Calu3 (cell line): ENCODE data around the gene GPC1. TPM values are rescaled to one million over a fixed set of nuclear protein-coding genes. Genes with fewer than 3 reads are reported as not detected.
A peak's percentile ranks its signal among the peaks of the same experiment; 100 is the strongest.

Experiments used
- BruUV-seq: library from RNA; stranded (reverse); fragments of 400-500 nt; replicated peaks from 2 replicates; lab custom pipeline; 2021; lab: Mats Ljungman, UMichigan
- CTCF ChIA-PET: fragments of 300-600 bp; sonication (Branson Sonifier 250); formaldehyde crosslinking; loops from one replicate; lab custom pipeline; 2022; ENCODE audit warnings: antibody characterized with exemption; lab: Charles Lee
- DNase-seq: peaks from one replicate; pipeline ENCODE4 v3.0.0; 2022
- H3K27ac Mint-ChIP-seq: one replicate; pipeline ENCODE4 v1.8.0; 2022; ENCODE audit warnings: mixed read lengths; ENCODE audit not compliant: unreplicated experiment
- H3K27me3 Mint-ChIP-seq: one replicate; pipeline ENCODE4 v1.8.0; 2022; ENCODE audit warnings: mixed read lengths; ENCODE audit not compliant: unreplicated experiment
- H3K36me3 Mint-ChIP-seq: one replicate; pipeline ENCODE4 v1.8.0; 2022; ENCODE audit warnings: mild to moderate bottlenecking, moderate library complexity, mixed read lengths; ENCODE audit not compliant: insufficient read depth, unreplicated experiment
- H3K4me1 Mint-ChIP-seq: one replicate; pipeline ENCODE4 v1.8.0; 2022; ENCODE audit warnings: mild to moderate bottlenecking, low read depth, mixed read lengths; ENCODE audit not compliant: unreplicated experiment
- H3K4me3 Mint-ChIP-seq: one replicate; pipeline ENCODE4 v1.8.0; 2022; ENCODE audit warnings: mild to moderate bottlenecking, low read depth, moderate library complexity, mixed read lengths; ENCODE audit not compliant: unreplicated experiment
- H3K9me3 Mint-ChIP-seq: one replicate; pipeline ENCODE4 v1.8.0; 2022; ENCODE audit warnings: low read depth, mixed read lengths; ENCODE audit not compliant: unreplicated experiment
- CTCF ChIP-seq: fragments of 200-600 bp; IDR thresholded peaks from one replicate; pipeline ENCODE4 v1.8.0; 2022; ENCODE audit warnings: antibody characterized with exemption; ENCODE audit not compliant: unreplicated experiment
- intact Hi-C: fragments of 100-400 bp; cut with micrococcal nuclease; formaldehyde crosslinking; loops from one replicate; pipeline ENCODE4 v1.10.0; 2022; ENCODE audit not compliant: unreplicated experiment
- total RNA-seq: library from RNA; stranded (reverse); gene quantifications from 2 replicates; pipeline ENCODE4 v1.2.3, GENCODE V29; 2022

The GPC1 gene
- total RNA-seq, 1 experiment from 2014 or later = 51.5 TPM

GRCh38 chr2:240437861-240438809 is 2.7 kb downstream of the GPC1 start:
- Mint-ChIP-seq H3K4me1 (peaks cover 20% of the 10 kb centered on the region), H3K27me3 (peaks cover under 1% of the 10 kb centered on the region), H3K27ac (no peak overlapping the region), H3K36me3 (peaks cover 40% of the 10 kb centered on the region), H3K9me3 (no peaks in the 10 kb centered on the region), H3K4me3 (peak overlapping the region; percentile 75)
- intact Hi-C loops = loop anchor here (1.0 to 10.0 kb wide), 3 partner anchors 133 to 288 kb away; no protein-coding TSS in a partner anchor
- peak; percentile 92 for TF ChIP-seq CTCF
- peak; percentile 86 for DNase-seq
- CTCF ChIA-PET = no interaction called here
- no TSS peak for BruUV-seq

GRCh38 chr2:240438810-240439697 is 3.6 kb downstream of the GPC1 start:
- no peak for TF ChIP-seq CTCF
- no peak overlapping the region for H3K27ac Mint-ChIP-seq
- BruUV-seq = no TSS peak

GRCh38 chr2:240439698-240440151 is 4.3 kb downstream of the GPC1 start:
- no peak overlapping the region for H3K27ac Mint-ChIP-seq
- DNase-seq = no peak
- H3K4me3 Mint-ChIP-seq = no peak overlapping the region
- H3K27me3 Mint-ChIP-seq = no peaks in the 10 kb centered on the region
- CTCF ChIA-PET = no interaction called here
- intact Hi-C loops = loop anchor here (2.0 to 10.0 kb wide), 2 partner anchors 135 to 207 kb away; no protein-coding TSS in a partner anchor
- BruUV-seq = no TSS peak
- H3K4me1 Mint-ChIP-seq = peaks cover 9% of the 10 kb centered on the region
- TF ChIP-seq CTCF = no peak
- no peaks in the 10 kb centered on the region for H3K9me3 Mint-ChIP-seq
- H3K36me3 Mint-ChIP-seq = peaks cover 27% of the 10 kb centered on the region

More at GRCh38 chr2:240438810-240439697, 3.6 kb downstream of the GPC1 start:
- no peak for DNase-seq
- no peaks in the 10 kb centered on the region for H3K27me3 Mint-ChIP-seq
- peak overlapping the region; percentile 75 for H3K4me3 Mint-ChIP-seq
- H3K36me3 Mint-ChIP-seq = peaks cover 34% of the 10 kb centered on the region
- H3K4me1 Mint-ChIP-seq = peaks cover 11% of the 10 kb centered on the region
- no peaks in the 10 kb centered on the region for H3K9me3 Mint-ChIP-seq
- intact Hi-C loops = loop anchor here (1.0 to 10.0 kb wide), 3 partner anchors 134 to 289 kb away; no protein-coding TSS in a partner anchor
- CTCF ChIA-PET = no interaction called here

GRCh38 chr2:240440251-240440650 is 4.8 kb downstream of the GPC1 start:
- intact Hi-C loops = no loop called here
- no peak for DNase-seq
- no peak overlapping the region for H3K4me3 Mint-ChIP-seq
- no peak overlapping the region for H3K27ac Mint-ChIP-seq
- no TSS peak for BruUV-seq
- CTCF ChIA-PET = no interaction called here
- H3K4me1 Mint-ChIP-seq = peaks cover 9% of the 10 kb centered on the region
- H3K36me3 Mint-ChIP-seq = peaks cover 22% of the 10 kb centered on the region
- H3K27me3 Mint-ChIP-seq = no peaks in the 10 kb centered on the region
- H3K9me3 Mint-ChIP-seq = no peaks in the 10 kb centered on the region
- TF ChIP-seq CTCF = no peak
